Suprapubic skin (tissue), 4 donors: Measurements from ENCODE around the gene ANAPC5. TPM values are rescaled to one million over a fixed set of nuclear protein-coding genes. Genes with fewer than 3 reads are reported as not detected.

ENCODE experiments used
- DNase-seq, 2 donors: peaks; one replicate each; pipeline ENCODE4 v3.0.0-alpha.2; 2019; ENCODE audit warnings: low spot score in 2 of 2
- H3K27ac ChIP-seq: fragments of 200-600 bp; sonication (generic); one replicate; pipeline ENCODE4 v1.5.1; 2019
- H3K27me3 ChIP-seq: fragments of 200-600 bp; sonication (generic); one replicate; pipeline ENCODE4 v1.5.1; 2019
- H3K36me3 ChIP-seq: fragments of 200-600 bp; sonication (generic); one replicate; pipeline ENCODE4 v1.5.1; 2019
- H3K4me1 ChIP-seq: fragments of 200-600 bp; sonication (generic); one replicate; pipeline ENCODE4 v1.5.1; 2019
- H3K4me3 ChIP-seq: fragments of 200-600 bp; sonication (generic); one replicate; pipeline ENCODE4 v1.5.1; 2019; ENCODE audit warnings: mild to moderate bottlenecking
- H3K9me3 ChIP-seq: fragments of 200-600 bp; sonication (generic); one replicate; pipeline ENCODE4 v1.5.1; 2019
- EP300 ChIP-seq: sonication (generic); formaldehyde crosslinking; IDR thresholded peaks from one replicate; pipeline ENCODE4 v1.6.1; 2017; ENCODE audit warnings: antibody characterized with exemption
- POLR2A ChIP-seq, 2 donors: fragments of 450-650 bp; IDR thresholded peaks; one replicate each; pipeline ENCODE4 v1.6.1; 2017; ENCODE audit warnings: antibody characterized with exemption in 2 of 2, mild to moderate bottlenecking in 2 of 2, moderate library complexity in 2 of 2
- POLR2AphosphoS5 ChIP-seq, 3 donors: sonication (generic); formaldehyde crosslinking; IDR thresholded peaks; one replicate each; pipeline ENCODE4 v1.6.1; 2017; ENCODE audit warnings: antibody characterized with exemption in 3 of 3
- WGBS: methylation state at CpG from one replicate; pipeline ENCODE4 v1.1.5; 2018; 5-methylcytosine and 5-hydroxymethylcytosine counted together
- total RNA-seq, 4 donors: library from RNA; depleted of rRNA; stranded (reverse); fragments of >200 nt; gene quantifications; one replicate each; pipeline ENCODE4 v1.1.0, GENCODE V29; 2016
- TF ChIP-seq, protein P1 (sequence below), 2 donors: fragments of 200-600 bp in 1 of 2; fragments of 450-650 bp in 1 of 2; sonication (generic) in 1 of 2; IDR thresholded peaks; one replicate each; pipeline ENCODE4 v1.5.1; 2016 to 2019; ENCODE audit warnings: antibody characterized with exemption in 2 of 2, mild to moderate bottlenecking in 1 of 2, moderate library complexity in 1 of 2

The ANAPC5 gene
- total RNA-seq, 4 donors from 2014 or later = 94.3 to 227 (median 120) TPM

DNA sequence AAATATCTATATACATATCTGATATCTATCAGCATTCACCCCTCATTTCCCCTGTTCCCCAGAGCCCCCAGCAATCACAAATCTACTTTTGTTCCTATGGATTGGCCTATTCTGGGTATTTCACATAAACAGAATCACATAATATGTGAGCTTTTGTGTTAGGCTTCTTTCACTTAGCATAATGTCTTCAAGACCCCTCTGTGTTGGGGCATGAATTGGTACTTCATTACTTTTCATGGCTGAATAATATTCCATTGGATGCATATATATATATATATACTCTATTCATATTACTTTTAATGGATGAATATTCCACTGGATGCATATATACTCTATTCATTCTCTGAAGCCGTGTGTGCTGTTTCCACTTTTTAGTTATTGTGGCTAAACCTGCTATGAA is 84.4 kb downstream of the ANAPC5 start:
- no peak for DNase-seq
- TF ChIP-seq EP300 = no peak
- TF ChIP-seq, protein P1, sequence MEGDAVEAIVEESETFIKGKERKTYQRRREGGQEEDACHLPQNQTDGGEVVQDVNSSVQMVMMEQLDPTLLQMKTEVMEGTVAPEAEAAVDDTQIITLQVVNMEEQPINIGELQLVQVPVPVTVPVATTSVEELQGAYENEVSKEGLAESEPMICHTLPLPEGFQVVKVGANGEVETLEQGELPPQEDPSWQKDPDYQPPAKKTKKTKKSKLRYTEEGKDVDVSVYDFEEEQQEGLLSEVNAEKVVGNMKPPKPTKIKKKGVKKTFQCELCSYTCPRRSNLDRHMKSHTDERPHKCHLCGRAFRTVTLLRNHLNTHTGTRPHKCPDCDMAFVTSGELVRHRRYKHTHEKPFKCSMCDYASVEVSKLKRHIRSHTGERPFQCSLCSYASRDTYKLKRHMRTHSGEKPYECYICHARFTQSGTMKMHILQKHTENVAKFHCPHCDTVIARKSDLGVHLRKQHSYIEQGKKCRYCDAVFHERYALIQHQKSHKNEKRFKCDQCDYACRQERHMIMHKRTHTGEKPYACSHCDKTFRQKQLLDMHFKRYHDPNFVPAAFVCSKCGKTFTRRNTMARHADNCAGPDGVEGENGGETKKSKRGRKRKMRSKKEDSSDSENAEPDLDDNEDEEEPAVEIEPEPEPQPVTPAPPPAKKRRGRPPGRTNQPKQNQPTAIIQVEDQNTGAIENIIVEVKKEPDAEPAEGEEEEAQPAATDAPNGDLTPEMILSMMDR (IDR thresholded peaks at IDR 0.05) = no peak
- TF ChIP-seq POLR2AphosphoS5 (IDR thresholded peaks at IDR 0.05) = no peak
- TF ChIP-seq POLR2A (IDR thresholded peaks at IDR 0.05) = no peak
- Histone ChIP-seq H3K4me3 (no peak overlapping the region), H3K27ac (no peak overlapping the region), H3K27me3 (no peaks in the 10 kb centered on the region), H3K4me1 (no peaks in the 10 kb centered on the region), H3K9me3 (no peaks in the 10 kb centered on the region), H3K36me3 (peaks cover 71% of the 10 kb centered on the region)
- WGBS = 98% methylated on average over 1 of the region's 1 CpG

DNA sequence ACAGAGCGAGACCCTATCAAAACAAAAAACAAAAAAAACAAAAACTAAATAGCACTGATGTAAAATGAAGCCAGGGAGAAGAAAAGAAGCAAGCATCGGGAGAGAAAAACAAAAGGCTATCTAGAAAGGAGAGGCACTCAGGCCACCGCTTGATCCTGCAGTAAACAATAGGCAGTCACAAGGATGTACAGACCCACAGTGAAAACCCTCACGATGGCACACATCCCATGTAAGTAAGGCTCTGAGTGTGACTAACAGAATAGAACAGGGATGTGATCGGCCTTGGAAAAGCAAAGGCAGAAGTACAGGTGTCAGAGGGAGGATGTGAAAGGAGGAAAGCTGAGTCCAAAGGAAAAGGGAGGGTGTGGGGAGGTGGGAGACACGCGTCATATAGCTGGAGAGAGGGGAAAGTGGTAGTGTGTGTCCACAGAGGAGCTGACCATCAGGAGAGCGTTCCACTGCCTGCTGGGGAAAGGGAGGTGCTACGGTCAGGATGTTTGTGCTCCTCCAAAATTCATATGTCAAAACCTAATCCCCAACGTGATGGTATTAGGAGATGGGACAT is 87.2 kb downstream of the ANAPC5 start:
- no peak for TF ChIP-seq POLR2AphosphoS5 (IDR thresholded peaks at IDR 0.05)
- TF ChIP-seq EP300 = no peak
- no peak for TF ChIP-seq POLR2A (IDR thresholded peaks at IDR 0.05)
- TF ChIP-seq, protein P1 (IDR thresholded peaks at IDR 0.05) = no peak
- Histone ChIP-seq H3K27me3 (no peaks in the 10 kb centered on the region), H3K4me3 (no peak overlapping the region), H3K36me3 (peaks cover 90% of the 10 kb centered on the region), H3K4me1 (no peaks in the 10 kb centered on the region), H3K9me3 (no peaks in the 10 kb centered on the region), H3K27ac (no peak overlapping the region)
- WGBS = 87% methylated on average over 10 of the region's 10 CpGs
- DNase-seq = no peak

DNA sequence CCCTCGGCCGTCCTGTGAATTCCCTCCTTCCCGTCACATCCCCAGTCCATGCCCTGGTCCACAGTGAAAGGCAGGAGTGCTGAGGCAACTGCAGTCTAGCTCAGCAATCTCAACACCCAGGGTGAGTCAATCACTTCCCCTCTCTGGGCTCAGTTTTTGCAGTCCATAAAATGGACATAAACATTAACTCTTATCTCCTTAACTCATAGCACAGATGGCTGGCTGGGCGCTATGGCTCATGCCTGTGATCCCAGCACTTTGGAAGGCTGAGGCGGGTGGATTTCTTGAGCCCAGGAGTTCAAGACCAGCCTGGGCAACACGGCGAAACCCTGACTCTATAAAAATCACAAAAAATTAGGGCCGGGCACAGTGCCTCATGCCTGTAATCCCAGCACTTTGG is 88.1 kb downstream of the ANAPC5 start:
- no peak overlapping the region for H3K27ac ChIP-seq
- no peaks in the 10 kb centered on the region for H3K27me3 ChIP-seq
- TF ChIP-seq POLR2A (IDR thresholded peaks at IDR 0.05) (no peak), EP300 (no peak), POLR2AphosphoS5 (IDR thresholded peaks at IDR 0.05) (no peak)
- TF ChIP-seq, protein P1 (IDR thresholded peaks at IDR 0.05) = no peak
- WGBS = 91% methylated on average over 8 of the region's 8 CpGs
- H3K9me3 ChIP-seq = no peaks in the 10 kb centered on the region
- DNase-seq = no peak
- no peak overlapping the region for H3K4me3 ChIP-seq
- H3K36me3 ChIP-seq = peaks cover 89% of the 10 kb centered on the region
- H3K4me1 ChIP-seq = no peaks in the 10 kb centered on the region

DNA sequence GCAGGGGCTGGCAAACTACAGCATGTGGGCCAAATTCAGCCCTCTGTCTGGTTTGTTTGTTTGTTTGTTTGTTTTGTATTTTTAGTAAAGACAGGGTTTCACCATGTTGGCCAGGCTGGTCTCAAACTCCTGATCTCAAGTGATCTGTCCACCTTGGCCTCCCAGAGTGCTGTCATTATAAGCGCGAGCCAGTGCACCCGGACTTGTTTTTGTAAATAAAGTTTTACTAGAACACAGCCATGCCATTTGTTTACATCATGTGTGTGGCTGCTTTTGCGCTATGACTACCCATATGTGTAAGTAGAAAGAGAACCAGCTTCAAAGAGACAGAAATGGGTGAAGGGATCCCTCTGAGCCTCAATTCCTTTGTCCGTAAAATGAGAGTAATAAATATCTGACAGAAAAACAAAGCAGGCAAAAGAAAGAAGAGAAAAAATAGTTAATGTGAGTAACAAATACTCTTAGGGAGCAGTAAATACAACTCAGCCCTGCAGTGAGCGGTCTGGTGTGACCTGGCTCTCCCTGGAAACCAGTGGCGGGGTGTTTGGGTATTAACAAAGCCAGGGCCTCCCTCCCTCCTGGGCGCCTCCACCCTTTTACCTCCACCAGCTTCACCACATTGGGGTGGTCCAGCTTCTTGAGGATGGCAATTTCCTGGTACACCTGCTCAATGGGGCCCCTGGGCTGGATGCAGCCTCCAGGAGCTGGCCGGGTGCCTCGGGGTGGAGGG is 88.8 kb downstream of the ANAPC5 start:
- H3K27ac ChIP-seq = no peak overlapping the region
- no peak overlapping the region for H3K4me3 ChIP-seq
- WGBS = 91% methylated on average over 10 of the region's 10 CpGs
- TF ChIP-seq POLR2A (IDR thresholded peaks at IDR 0.05) (no peak), POLR2AphosphoS5 (IDR thresholded peaks at IDR 0.05) (no peak), EP300 (no peak)
- TF ChIP-seq, protein P1 (IDR thresholded peaks at IDR 0.05) = no peak
- no peaks in the 10 kb centered on the region for H3K4me1 ChIP-seq
- H3K27me3 ChIP-seq = no peaks in the 10 kb centered on the region
- DNase-seq = no peak
- H3K36me3 ChIP-seq = peaks cover 87% of the 10 kb centered on the region
- H3K9me3 ChIP-seq = no peaks in the 10 kb centered on the region

DNA sequence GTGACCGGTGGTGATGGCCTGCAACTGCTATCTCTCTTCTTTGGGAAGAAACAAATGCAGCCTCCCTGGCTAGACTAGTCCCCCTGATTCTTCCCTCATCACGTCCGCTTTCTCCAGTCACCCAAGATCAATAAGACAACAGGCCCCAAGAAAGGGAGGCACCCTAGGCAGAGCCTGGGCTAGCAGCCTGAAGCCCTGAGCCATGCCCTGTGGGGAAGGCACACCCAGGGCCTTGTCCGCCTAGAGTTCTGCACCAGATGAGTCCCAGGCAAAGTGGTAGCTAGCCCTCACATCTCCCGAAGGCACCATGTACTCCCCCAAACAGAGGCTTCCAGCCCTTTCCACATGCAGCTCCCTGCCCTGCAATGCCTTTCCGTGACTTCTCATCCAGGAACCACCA is 90.8 kb downstream of the ANAPC5 start:
- 94% methylated on average over 5 of the region's 6 CpGs for WGBS
- no peak overlapping the region for H3K27ac ChIP-seq
- H3K4me3 ChIP-seq = no peak overlapping the region
- H3K4me1 ChIP-seq = no peaks in the 10 kb centered on the region
- TF ChIP-seq POLR2A (IDR thresholded peaks at IDR 0.05) = no peak
- TF ChIP-seq, protein P1 (IDR thresholded peaks at IDR 0.05) = no peak
- TF ChIP-seq POLR2AphosphoS5 (IDR thresholded peaks at IDR 0.05) = no peak
- TF ChIP-seq EP300 = no peak
- no peak for DNase-seq
- H3K36me3 ChIP-seq = peaks cover 87% of the 10 kb centered on the region
- H3K27me3 ChIP-seq = no peaks in the 10 kb centered on the region
- H3K9me3 ChIP-seq = no peaks in the 10 kb centered on the region
